B cell (primary cell): ENCODE data around the gene ZNF320.
"Not testable (repeated sequence)": the region's sequence is repeated elsewhere in the genome, so short reads cannot be mapped to it uniquely, and the experiment has no call there.

ENCODE experiments used
- CTCF ChIP-seq: fragments of 200-600 bp; IDR thresholded peaks from one replicate; pipeline ENCODE4 v1.8.0; 2022; ENCODE audit warnings: antibody characterized with exemption, mild to moderate bottlenecking
- EZH2 ChIP-seq: IDR thresholded peaks from 2 replicates; pipeline ENCODE4 v1.6.1; 2012; ENCODE audit warnings: borderline replicate concordance, low read depth, mild to moderate bottlenecking, moderate library complexity, low read length; ENCODE audit not compliant: insufficient read depth, poor library complexity, severe bottlenecking

- not testable (repeated sequence) for TF ChIP-seq CTCF, EZH2
Measured at GRCh38 chr19:52898596-52898995, 1.2 kb upstream of the ZNF320 start.
